GM19023 (cell line): ENCODE measurements around the gene CAPN5.

ENCODE experiments used
- ATAC-seq: cut with Tn5 transposase; IDR thresholded peaks from one replicate; pipeline ENCODE4 v1.9.1; 2021; ENCODE audit warnings: mild to moderate bottlenecking, moderate library complexity; ENCODE audit not compliant: unreplicated experiment

The CAPN5 gene

DNA sequence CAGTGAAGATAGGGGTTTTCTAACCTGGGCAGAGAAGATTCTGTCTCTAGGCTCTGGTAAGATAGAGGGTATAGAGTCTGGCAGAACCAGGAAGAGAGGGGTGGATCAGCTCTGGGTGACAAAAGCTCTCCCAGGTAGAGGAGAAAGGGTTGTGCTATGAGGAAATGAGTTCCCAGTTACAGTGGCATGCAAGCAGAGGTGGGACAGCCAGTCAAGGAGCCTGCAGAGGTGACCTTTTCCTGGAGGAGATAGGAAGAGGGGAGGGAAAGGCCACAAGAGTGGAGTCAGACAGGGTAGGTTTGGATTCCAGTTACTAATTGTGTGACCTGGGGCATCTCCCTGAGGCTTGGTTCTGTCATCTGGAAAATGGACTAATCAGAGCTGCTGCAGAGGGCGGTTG is 3.4 kb upstream of the CAPN5 start:
- no peak for ATAC-seq

DNA sequence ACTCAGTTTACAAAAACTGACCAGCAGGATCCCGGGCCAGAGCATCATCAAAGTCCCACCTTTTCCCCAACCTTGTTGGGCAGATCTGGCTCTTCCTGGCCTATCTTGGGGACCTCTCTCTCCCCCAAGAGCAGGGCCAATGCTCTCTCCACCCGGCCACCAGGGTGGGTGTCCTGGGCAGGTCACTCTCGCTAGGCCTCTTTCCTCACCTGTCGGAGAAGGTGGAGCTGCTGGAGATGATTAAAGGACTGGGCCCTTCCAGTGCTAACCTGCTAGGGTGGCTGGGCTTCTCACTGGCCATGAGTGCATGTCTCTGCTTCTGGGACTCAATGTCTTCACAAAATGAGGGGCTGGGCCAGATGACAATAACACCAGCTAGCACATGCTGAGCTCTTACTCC is 2.9 kb upstream of the CAPN5 start:
- ATAC-seq = no peak

DNA sequence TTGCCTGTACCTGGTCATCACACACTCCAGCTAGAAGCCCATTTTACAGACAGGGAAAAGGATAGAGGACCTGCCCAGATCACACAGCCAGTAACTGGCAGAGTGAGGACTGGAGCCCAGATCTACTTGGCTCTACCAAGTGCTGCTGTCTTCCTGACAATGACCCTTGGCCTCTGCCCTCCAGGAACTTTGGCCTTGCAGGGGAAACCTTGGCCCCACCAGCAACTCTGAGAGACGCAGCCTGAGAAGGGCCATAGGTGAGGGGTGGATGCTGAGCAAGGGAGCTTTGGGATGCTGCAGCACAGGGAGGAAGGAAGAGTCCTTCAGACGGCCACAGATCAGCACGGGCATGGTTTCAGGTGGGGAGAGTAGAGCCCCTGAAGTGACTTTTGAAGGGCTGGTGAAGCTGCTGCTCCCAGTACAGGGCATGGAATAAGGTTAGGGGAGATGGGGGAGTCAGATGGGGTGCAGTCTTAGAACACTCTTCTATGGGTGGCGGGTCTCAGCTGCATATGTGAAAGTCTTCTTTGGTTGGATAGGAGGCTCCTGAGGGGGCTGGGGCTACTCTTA is 2.0 kb upstream of the CAPN5 start:
- no peak for ATAC-seq

DNA sequence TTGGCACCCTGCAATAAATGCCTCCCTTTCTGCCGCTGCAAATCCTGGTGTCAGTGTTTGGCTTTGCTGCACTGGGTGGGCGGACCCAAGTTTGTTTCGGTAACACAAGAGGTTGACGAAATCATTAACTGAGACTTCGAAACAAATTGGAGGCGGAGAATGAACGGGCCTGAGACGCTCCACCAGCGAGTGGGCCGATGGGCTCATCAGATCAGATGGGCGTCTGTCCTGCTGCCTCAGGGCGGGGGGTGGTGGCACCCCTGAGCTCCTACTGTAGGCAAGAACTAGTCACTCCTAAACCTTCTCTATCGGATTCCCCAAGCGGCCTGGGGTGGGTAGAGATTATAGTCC is 918 bp upstream of the CAPN5 start:
- peak; percentile 18 for ATAC-seq

DNA sequence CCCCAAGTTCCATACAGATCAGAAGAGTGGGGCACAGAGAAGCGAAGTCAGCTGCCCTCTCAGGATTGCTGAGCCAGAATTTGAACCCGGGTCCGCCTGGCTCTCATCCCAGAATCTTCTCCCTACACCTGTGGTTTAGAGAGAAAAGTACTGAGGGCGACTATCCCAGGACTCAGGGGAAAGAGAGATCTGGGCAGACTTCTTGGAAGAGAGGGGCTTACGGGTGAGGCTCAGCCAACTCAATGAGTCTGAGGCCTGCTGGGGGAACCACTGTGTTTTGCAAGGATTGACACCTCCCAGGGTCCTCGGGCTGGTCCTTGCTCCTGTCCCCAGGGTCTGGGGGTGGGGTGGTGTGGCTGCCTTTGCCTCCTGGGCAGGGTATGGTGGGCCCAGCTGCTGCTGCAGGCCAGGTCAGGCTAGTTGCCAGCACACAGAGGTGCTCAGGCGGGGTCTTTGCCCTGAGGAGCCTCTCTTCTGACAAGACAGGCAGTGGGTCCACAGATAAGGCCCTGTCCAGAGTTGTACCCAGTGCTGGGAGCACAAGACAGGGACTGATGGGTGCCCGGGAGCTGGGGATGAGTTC is 1.2 kb downstream of the CAPN5 start:
- no peak for ATAC-seq

DNA sequence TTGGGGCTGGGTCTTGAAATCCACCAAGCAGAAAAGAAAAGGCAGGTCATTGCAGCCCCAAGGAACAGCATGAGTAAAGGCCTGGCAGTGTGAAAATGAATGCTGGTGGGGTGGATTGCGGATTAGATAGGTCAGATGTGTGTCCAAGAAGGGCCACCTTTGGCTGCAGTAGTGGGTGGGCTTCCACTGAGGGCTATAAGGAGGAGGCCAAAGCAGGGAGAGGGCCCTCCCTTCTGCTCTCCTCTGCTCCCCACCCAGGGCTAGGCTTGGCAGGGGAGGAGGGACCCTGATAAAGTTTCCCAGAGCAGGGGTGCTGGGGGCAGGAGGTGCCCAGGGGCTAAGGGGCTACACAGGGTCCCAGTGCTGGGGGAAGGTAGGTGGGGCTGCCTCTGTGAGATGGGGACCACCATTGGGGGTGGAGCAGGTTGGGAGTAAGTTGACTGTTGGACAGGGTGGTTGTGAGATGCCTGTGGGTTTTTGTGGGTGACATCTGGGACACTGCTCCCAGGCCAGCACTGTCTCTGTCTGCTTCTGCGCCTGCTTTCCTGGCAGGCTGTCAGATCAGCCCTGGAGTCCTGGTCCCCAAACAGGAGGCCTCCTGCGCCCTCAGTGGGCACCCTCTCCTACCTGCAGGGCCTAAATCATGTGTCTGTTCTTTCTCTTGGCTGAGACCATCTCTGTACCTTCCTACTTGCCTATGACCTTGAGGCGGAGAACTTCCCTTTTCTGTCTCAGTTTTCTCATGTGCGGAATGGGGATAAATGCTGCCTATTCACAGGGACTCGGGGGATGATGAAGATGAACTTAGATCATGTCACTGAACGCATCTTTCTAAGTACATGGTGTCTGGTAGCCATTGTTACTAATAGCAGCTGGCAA is 1.9 kb downstream of the CAPN5 start:
- no peak for ATAC-seq

DNA sequence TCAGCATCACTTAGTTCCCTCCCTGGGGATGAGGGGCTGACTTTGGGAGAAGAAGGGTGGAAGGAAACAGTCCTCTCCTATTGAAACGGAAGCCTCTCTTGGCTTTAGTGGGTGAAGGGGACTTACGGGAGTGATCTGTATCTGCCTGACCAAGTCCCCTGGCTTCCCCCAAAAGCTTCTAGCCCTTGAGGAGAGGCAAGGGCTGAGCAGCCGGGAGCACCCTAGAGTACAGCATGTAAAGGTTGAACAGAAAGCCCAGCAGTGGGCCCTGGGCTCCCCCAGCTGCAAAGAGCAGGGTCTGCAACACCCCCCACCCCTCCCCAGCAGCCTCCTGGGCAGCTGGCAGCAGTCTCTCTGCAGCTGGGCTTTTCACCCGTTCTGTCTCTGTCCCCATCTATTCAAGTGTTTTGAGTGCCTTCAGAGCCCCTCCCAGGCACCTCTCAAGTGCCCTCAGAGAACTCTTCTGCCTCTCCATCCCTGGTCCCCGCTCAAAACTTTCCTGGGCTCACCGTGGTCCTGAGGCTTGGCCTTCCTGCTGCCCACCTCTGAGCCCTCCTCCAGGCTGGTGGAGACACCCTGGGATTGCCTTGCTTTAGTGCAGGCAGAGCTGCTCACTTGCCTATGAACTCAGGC is 2.7 kb downstream of the CAPN5 start:
- no peak for ATAC-seq

DNA sequence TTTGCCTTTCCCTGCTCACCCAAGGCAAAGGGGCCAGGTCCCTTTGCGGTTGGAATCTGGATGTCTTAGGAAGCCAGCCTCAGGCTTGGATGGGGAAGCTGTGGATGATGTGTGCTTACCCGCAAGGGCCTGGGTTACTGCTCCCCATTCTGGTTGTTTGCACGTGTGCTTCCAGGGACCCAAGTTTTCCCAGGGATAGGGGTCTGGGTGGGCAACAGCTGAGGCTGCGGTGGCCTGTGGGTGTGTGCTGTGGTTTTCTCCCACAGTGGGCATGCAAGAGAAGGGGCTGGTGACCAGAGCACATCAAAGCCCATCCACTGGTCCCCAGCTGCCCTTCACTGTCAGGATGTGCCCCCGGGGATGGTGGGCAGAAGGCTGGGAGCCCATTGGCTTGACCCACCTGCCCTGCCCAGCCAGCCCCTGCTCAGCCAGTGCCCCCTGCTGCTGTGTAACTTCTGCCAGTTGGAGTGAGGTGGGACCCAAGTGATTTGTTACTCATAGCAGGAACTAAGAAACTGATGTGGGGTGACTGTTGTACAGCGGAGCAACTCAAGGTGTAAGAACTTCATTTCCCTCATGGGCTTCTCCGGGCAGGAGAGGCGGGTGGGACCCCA is 3.3 kb downstream of the CAPN5 start:
- no peak for ATAC-seq

DNA sequence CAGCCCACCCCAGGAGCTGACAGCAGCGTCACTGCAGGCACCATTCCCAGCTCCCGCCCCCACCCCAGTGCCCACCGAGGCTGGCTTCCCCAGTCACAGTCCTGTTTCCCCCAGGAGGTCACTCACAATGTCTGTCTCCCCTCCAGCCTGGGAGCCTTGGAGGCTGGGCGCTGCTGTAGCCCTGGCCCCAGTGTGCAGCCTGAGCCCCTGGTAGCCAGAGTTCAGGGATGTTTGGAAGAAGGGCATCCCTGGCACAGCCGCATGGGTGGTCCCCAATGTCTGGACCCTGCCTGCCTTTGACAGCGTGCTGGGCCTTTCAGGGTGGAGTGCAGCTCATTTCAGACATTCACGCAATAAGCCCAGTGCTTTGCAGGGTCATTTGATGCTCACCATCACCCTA is 4.3 kb downstream of the CAPN5 start:
- no peak for ATAC-seq

DNA sequence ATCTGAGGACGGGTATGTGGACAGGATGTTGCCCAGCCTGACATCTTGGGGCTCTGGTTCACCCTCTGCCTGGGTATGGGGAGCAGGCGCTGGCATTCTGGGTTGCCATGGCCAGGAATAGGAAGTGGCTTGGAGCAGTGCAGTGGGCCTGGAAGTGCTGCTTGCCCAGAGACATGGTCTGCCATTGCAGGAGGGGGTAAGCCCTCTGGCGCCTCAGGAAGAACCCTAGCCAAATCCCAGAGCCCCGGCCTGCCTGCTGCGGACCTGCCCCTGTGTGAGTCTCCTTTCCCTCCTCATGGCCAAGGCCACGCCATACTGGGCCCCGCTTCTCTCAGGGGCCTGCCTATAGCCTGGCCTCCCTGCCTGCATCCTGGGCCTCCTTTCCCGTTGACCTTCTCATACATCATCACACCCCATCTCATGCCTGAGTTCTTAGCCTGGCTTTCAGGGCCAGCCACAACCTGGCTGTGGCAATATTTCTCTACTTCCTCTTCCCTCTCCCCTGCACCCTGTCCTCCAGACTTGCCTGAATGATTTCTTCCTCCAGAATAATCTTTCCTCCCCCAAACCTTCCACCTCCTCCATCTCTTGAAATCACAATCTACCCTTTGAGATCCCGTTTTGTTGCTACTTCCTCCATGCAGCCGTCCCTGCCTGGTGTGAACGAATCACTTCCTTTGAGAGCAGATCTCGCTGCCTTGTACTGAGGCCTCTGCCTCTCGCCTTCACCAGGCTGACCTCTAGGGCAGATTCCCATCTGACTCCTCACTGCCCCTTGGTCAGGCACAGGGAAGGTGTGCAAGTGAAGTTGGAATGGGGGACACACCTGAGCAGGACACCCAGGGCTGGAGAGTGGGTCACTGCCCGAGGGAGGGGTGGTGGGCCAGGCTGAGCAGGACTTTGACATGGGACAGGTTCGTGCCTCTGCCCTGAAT is 5.2 kb downstream of the CAPN5 start:
- ATAC-seq = no peak

DNA sequence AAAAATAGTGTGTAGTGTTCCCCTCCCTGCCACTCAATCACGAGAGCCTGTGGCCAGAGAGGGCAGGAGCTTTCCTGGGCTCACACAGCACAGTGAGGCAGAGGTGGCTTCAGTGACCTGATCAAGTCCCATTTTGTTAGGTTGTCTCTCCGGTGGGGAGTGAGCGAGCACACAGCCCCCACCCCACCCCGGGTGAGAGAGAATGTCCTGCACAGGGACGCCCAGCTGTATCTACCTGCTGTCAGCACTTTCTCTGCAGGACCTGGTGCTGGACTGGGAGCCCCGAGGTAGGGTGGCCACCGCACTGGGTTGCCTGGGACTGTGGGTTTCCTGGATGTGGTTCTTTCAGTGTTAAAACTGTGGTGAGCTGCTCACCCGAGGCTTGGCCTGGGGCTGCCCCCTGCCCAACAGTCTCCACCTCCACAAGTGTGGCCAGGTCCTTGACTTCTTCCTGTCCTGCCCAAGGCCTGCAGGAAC is 6.1 kb downstream of the CAPN5 start:
- ATAC-seq = no peak

DNA sequence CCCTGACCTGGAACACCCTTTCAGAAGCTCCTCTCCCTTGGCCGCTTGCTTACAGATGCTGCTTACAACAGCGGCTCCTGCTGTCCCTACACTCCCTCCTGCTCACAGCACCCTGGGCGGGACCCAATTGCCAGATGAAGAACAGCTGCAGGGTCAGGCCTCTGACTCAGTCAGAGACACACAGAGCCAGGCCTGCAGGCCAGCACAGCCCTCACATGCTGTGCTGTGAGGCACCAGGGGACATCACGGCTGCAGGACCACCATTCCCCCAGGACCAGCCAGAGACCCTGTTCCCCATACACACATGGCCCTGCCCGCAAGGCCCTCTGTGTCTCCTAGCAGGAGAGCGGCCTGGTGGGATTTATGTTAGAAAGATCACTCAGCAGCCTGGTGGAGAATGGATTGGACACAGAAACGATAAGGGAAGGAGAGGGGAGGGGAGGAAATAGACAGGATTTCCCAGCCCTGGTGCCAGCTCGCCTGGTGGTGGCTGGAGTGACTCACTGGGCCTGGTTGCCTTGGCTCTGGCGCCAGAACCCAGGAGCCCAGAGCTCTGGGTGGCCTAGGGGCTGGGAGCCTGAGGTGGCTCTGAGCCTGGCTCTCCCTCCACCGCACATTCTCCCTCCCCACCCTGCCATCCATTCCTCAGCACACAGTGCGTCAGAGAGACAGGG is 6.7 kb downstream of the CAPN5 start:
- ATAC-seq = no peak

DNA sequence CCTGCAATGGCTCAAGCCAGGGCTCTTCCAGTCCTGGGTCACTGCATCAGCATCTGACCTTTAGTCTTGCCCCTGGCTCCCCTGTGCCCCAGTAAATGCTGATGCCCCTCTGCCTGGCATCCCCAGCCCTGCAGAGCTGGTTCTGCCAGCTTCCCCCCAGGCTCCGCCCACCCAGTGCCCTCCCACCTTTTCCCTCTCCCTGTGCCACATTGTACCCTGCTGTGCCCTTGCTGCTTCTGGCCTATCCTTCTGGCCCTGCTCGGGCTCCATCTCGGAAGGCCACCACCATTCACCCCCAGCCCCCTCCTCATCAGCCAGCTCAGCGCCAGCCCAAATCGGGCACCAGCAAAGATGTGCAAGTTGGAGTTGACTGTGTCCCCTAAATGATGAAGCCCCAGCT is 7.4 kb downstream of the CAPN5 start:
- no peak for ATAC-seq

DNA sequence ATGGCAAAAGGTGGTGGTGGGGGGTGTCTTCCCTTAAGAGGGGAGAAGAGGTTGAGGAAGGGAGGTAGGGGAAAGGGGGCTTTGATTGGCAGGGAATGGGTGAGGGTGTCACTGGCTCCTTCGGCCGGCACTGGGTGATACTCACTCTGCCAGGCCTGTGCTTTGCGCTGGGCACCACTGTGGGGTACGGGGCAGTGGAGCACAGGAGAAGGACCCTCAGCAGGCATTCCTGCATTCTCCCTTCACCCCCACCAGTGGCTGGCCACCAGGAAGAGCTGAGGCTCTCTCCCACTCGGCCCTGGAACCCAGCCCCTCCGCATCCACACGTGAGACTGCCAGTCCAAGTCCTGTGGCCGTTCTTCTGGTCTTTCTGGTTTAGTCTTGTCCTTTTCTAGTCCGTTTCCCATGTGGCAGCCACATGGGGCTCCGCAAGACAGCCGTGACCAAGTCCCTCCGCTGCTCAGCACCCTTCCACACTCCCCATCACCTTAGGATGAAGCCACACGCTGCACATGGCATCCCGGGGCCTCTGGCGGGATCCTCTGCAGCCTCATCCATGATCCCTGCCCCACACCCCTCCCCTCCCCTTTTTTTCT is 8.0 kb downstream of the CAPN5 start:
- ATAC-seq = no peak

DNA sequence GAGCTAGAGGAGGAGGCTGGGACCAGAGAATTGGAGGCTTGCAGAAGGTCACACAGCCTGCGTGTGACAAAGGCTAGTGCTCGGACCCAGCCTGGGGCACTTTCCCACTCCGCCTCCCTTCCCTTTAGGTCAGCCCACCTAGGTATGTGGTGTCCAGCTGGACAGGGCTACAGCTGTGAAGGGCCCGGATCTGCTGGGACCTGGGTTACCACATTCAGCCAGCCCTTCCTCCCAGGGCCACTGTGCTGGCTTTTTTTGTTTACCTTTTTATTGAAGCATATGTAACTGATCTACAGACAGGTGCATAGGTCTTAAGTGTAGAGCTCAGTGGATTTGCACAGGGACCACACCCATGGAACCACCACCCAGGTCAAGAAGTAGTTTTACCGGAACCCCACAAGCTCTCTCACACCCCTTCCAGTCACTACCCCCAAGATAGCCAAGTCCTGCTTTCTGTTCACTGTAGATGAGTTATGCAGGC is 8.7 kb downstream of the CAPN5 start:
- ATAC-seq = no peak

DNA sequence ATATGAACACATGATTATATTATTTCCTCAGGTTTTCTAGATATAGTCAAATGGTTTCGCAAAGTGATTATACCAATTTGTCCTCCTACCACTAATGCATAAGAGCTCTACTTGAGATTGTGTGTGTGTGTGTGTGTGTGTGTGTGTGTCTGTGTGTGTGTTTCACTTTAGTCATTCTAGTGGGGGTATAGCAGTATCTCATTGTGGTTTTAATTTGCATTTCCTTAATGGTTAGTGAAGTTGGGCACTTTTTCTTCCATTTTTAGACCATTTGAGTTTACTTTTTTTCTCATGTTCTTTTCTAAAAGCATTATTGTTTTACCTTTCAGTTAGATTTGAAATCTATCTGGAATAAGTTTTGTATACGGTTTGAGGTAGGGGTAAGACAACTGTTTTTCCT is 12.9 kb downstream of the CAPN5 start:
- ATAC-seq = no peak

DNA sequence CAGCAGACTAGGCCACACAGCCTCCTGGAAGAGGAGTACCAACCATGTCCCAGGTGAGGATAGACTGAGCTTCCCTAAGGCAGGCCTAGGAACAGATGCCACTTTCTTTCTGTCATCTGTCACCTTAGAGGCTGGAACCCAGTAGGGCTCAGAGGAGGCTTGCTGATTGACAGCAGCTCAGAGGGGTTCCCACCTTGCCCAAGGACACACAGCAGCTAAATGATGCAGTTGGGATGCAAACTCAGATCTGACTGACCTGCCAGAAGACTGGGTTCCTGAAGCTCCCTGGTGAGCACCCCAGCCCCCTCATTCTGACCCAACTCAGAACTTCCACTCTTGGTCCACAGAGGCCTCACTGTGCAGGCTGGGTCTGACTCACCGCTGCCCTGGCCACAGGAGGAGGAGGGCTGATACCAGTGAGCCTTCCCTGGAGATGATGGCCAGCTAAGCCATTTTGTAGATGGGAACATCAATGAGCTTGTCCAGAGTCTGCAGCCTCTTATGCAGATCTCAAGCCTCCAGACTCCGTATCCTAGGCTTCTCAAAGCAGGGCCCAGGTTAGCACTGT is 14.0 kb downstream of the CAPN5 start:
- ATAC-seq = no peak

DNA sequence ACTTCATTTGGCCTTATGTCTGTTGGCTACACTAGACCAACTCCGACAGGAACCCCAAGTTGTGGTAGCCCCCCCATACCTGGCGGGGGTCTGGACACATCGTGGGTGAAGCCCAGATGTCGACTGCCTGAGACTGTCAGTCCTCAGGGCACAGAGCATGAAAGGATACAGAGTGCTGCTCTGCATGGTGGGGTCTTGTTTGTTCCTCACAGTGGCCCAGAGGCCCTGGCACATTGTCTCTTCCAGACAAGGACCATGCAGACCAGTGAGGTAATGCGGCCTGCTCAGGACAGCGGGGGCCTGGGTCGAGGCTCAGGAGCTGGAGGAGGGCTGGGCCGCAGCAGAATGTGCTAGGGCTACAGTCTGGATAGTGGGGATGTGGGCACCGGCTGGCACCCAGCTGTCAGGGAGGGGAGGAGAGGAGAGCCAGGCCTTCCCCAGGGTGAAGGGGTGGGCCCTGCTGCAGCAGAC is 14.6 kb downstream of the CAPN5 start:
- no peak for ATAC-seq
